ENCODE data around the gene RNF166.

The RNF166 gene

DNA sequence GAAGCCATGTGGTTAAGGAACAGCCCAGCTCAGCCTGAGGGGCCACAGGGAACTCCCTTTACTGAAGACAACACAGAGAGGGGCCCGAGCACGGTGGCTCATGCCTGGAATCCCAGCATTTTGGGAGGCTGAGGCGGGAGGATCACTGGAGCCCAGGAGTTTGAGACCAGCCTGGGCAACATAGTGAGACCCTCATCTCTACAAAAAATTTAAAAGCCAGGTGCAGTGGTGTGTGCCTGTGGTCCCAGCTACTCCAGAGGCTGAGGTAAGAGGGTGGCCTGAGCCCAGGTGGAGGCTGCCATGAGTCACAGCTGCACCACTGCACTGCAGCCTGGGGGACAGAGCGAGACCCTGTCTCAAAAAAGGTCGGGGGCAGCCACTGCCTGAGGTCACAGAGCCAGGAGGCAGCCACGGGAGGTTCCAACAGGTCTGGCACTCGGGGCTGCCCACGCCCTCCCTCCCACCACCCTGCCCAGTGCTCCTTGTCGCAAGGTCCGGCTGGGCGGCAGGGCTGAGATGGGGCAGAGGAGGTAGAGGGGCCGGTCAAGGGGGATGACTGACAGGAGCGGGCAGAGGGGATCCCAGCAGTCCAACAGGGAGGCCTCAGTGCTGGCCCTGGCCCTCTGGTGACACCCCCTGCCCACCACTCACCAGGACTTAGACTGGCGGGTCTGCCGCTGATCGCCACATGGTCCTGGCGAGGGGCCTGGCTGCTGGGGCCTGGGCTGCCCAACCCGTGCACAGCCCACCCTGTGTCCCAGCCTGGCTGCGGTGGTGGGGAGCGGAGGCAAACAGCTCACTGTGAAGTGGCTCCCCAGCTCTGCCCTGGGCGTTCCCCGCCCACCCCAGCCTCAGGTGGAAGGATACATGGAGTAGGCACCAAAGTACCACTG, 58.8 kb downstream of the RNF166 start:
- Histone ChIP-seq H3K79me2 (ENCODE audit: control insufficient read depth, insufficient read depth, low read length) (no peaks in the 10 kb centered on the region), H2BK5ac (ENCODE audit: low read length) (no peak overlapping the region), H3K23ac (ENCODE audit: low read length) (no peak overlapping the region), H2BK15ac (replicated peaks; ENCODE audit: low read depth) (no peak overlapping the region), H2AK5ac (ENCODE audit: low read length) (no peak overlapping the region), H3K36me3 (ENCODE audit: control insufficient read depth, insufficient read depth, low read length) (no peaks in the 10 kb centered on the region), H2BK120ac (ENCODE audit: low read depth, low read length) (no peak overlapping the region), H3K4me2 (ENCODE audit: low read length) (no peak overlapping the region), H3K56ac (ENCODE audit: low read length) (no peak overlapping the region), H3K27me3 (ENCODE audit: insufficient read depth, low read length, poor library complexity) (no peaks in the 10 kb centered on the region), H3K4me3 (ENCODE audit: low read length) (no peak overlapping the region), H4K5ac (ENCODE audit: low read length) (no peak overlapping the region), H3K4me1 (ENCODE audit: control insufficient read depth, low read depth, low read length) (peaks cover 3% of the 10 kb centered on the region), H3K9ac (ENCODE audit: low read length) (no peak overlapping the region), H4K8ac (ENCODE audit: low read depth, low read length) (no peak overlapping the region), H3K4ac (ENCODE audit: low read depth, low read length) (no peak overlapping the region), H3K79me1 (ENCODE audit: low read length) (peaks cover 1% of the 10 kb centered on the region), H3K27ac (ENCODE audit: low read depth, low read length) (no peak overlapping the region), H3K18ac (ENCODE audit: low read length) (no peak overlapping the region)
- DNase-seq = no peak
- WGBS (ENCODE audit: extremely low coverage, insufficient coverage, low lambda C conversion rate) = no CpG with 5 or more reads among the region's 22 CpGs
